Subcutaneous adipose tissue (tissue), 4 donors: ENCODE data around the gene HIVEP3. TPM values are rescaled to one million over a fixed set of nuclear protein-coding genes. Genes with fewer than 3 reads are reported as not detected.

Experiments used
- CTCF ChIP-seq: fragments of 450-650 bp; IDR thresholded peaks from one replicate; pipeline ENCODE4 v1.5.1; 2016; ENCODE audit warnings: low read depth, mild to moderate bottlenecking, control low read depth, antibody characterized with exemption, moderate library complexity
- total RNA-seq, 4 donors: library from RNA; depleted of rRNA; stranded (reverse); fragments of >200 nt; gene quantifications; one replicate each; pipeline ENCODE4 v1.1.0, GENCODE V29; 2016

Gene HIVEP3
- total RNA-seq, 4 donors from 2014 or later: 2.4 to 9.6 (median 5.0) TPM

- TF ChIP-seq CTCF: no peak
Observed at GRCh38 chr1:41935226-41935625, 16.5 kb upstream of the HIVEP3 start.

GRCh38 chr1:41933106-41933505, 14.4 kb upstream of the HIVEP3 start:
- TF ChIP-seq CTCF: no peak

GRCh38 chr1:41931578-41931977, 12.9 kb upstream of the HIVEP3 start:
- no peak for TF ChIP-seq CTCF

GRCh38 chr1:41927118-41927517, 8.4 kb upstream of the HIVEP3 start:
- TF ChIP-seq CTCF: no peak

- TF ChIP-seq CTCF: no peak
Observed at GRCh38 chr1:41925712-41926111, 7.0 kb upstream of the HIVEP3 start.

- no peak for TF ChIP-seq CTCF
Observed at GRCh38 chr1:41924911-41925310, 6.2 kb upstream of the HIVEP3 start.

GRCh38 chr1:41920658-41921057, 1.9 kb upstream of the HIVEP3 start:
- TF ChIP-seq CTCF: no peak
